ENCODE results near the gene SKAP2.

Gene SKAP2

GRCh38 chr7:26684447-26684846 is 179.9 kb downstream of the SKAP2 start:
- TF ChIP-seq CTCF (IDR thresholded peaks at IDR 0.05; ENCODE audit: low read depth, low read length): no peak
- in situ Hi-C loops (cut with HindIII; ENCODE audit: low sequenced_read_pairs): no loop called here
- no peak overlapping the region for H3K4me3 ChIP-seq (ENCODE audit: low read depth, low read length)
- DNase-seq (ENCODE audit: low read depth, low spot score): no peak

- in situ Hi-C loops (cut with HindIII; ENCODE audit: low sequenced_read_pairs): no loop called here
- DNase-seq (ENCODE audit: low read depth, low spot score): no peak
- no peak for TF ChIP-seq CTCF (IDR thresholded peaks at IDR 0.05; ENCODE audit: low read depth, low read length)
- no peak overlapping the region for H3K4me3 ChIP-seq (ENCODE audit: low read depth, low read length)
These were observed 181.1 kb downstream of the SKAP2 start for GRCh38 chr7:26683277-26683676.

- H3K4me3 ChIP-seq (ENCODE audit: low read depth, low read length): no peak overlapping the region
- in situ Hi-C loops (cut with HindIII; ENCODE audit: low sequenced_read_pairs): no loop called here
- peak; percentile 81 for TF ChIP-seq CTCF (IDR thresholded peaks at IDR 0.05; ENCODE audit: low read depth, low read length)
- peak; percentile 53 for DNase-seq (ENCODE audit: low read depth, low spot score)
These were observed 182.5 kb downstream of the SKAP2 start for GRCh38 chr7:26681819-26682418.

GRCh38 chr7:26680587-26680986 is 183.8 kb downstream of the SKAP2 start:
- no peak for TF ChIP-seq CTCF (IDR thresholded peaks at IDR 0.05; ENCODE audit: low read depth, low read length)
- in situ Hi-C loops (cut with HindIII; ENCODE audit: low sequenced_read_pairs): no loop called here
- no peak for DNase-seq (ENCODE audit: low read depth, low spot score)
- H3K4me3 ChIP-seq (ENCODE audit: low read depth, low read length): no peak overlapping the region

GRCh38 chr7:26675143-26675887 is 189.1 kb downstream of the SKAP2 start:
- no peak for TF ChIP-seq CTCF (IDR thresholded peaks at IDR 0.05; ENCODE audit: low read depth, low read length)
- no peak overlapping the region for H3K4me3 ChIP-seq (ENCODE audit: low read depth, low read length)
- in situ Hi-C loops (cut with HindIII; ENCODE audit: low sequenced_read_pairs): no loop called here
- peak; percentile 32 for DNase-seq (ENCODE audit: low read depth, low spot score)

GRCh38 chr7:26673858-26674257 is 190.5 kb downstream of the SKAP2 start:
- in situ Hi-C loops (cut with HindIII; ENCODE audit: low sequenced_read_pairs): no loop called here
- H3K4me3 ChIP-seq (ENCODE audit: low read depth, low read length): no peak overlapping the region
- TF ChIP-seq CTCF (IDR thresholded peaks at IDR 0.05; ENCODE audit: low read depth, low read length): no peak
- DNase-seq (ENCODE audit: low read depth, low spot score): no peak
